ENCODE results near the gene NKX2-8.

GRCh38 chr14:36619131-36619530 is 36.7 kb upstream of the NKX2-8 start:
- TF ChIP-seq CTCF (IDR thresholded peaks at IDR 0.05), result no peak
- TF ChIP-seq SIN3A (IDR thresholded peaks at IDR 0.05; ENCODE audit: borderline replicate concordance, low read depth, low read length), result no peak
- TF ChIP-seq EZH2phosphoT487 (IDR thresholded peaks at IDR 0.05; ENCODE audit: borderline replicate concordance, low read depth), result no peak
- no peak for TF ChIP-seq USF2 (IDR thresholded peaks at IDR 0.05; ENCODE audit: borderline replicate concordance, low read depth, low read length)
- no peak for TF ChIP-seq POLR2AphosphoS5 (IDR thresholded peaks at IDR 0.05; ENCODE audit: low read depth, low read length)
- no peak for TF ChIP-seq RFX5 (IDR thresholded peaks at IDR 0.05; ENCODE audit: low read length)
- no peak for TF ChIP-seq USF1 (IDR thresholded peaks at IDR 0.05; ENCODE audit: borderline replicate concordance, low read depth)
- TF ChIP-seq RAD21 (IDR thresholded peaks at IDR 0.05; ENCODE audit: low read length), result no peak
- TF ChIP-seq REST (IDR thresholded peaks at IDR 0.05; ENCODE audit: low read depth, low read length), result no peak
- no peak for TF ChIP-seq TAF1 (IDR thresholded peaks at IDR 0.05; ENCODE audit: borderline replicate concordance, low read depth, low read length)
